ENCODE data around the gene KRTAP10-4. TPM values are rescaled to one million over a fixed set of nuclear protein-coding genes. Genes with fewer than 3 reads are reported as not detected.
"Not testable (repeated sequence)": the region's sequence is repeated elsewhere in the genome, so short reads cannot be mapped to it uniquely, and the experiment has no call there.

KRTAP10-4 gene
- polyA plus RNA-seq, 5 donors, result not detected

- DNase-seq, result no peak
These were observed 16.6 kb upstream of the KRTAP10-4 start for GRCh38 chr21:44556879-44557278.

GRCh38 chr21:44557491-44558328 lies 15.8 kb upstream of the KRTAP10-4 start:
- DNase-seq, result no peak

- not testable (repeated sequence) for DNase-seq
These were observed 15.2 kb upstream of the KRTAP10-4 start for GRCh38 chr21:44558329-44558675.

GRCh38 chr21:44558695-44559094 lies 14.8 kb upstream of the KRTAP10-4 start, which contains the start of gene KRTAP10-3:
Gene KRTAP10-3 (minus strand): TSS chr21:44558795. CDS start chr21:44558715, 80 bp downstream.
- DNase-seq, result no peak

- DNase-seq, result no peak
These were observed 9.4 kb upstream of the KRTAP10-4 start for GRCh38 chr21:44564099-44564498.

- DNase-seq, result no peak
These were observed 8.5 kb upstream of the KRTAP10-4 start for GRCh38 chr21:44564886-44565598.

GRCh38 chr21:44566403-44566802 lies 7.1 kb upstream of the KRTAP10-4 start:
- DNase-seq, result no peak

- DNase-seq, result no peak
These were observed 5.9 kb upstream of the KRTAP10-4 start for GRCh38 chr21:44567481-44568171.

GRCh38 chr21:44568261-44568660 lies 5.3 kb upstream of the KRTAP10-4 start:
- no peak for DNase-seq

GRCh38 chr21:44568667-44569556 lies 4.6 kb upstream of the KRTAP10-4 start:
- DNase-seq, result no peak

- DNase-seq, result no peak
These were observed 3.5 kb upstream of the KRTAP10-4 start for GRCh38 chr21:44569861-44570517.

- no peak for DNase-seq
These were observed 2.2 kb upstream of the KRTAP10-4 start for GRCh38 chr21:44571296-44571695.

- no peak for DNase-seq
These were observed 1.4 kb upstream of the KRTAP10-4 start for GRCh38 chr21:44571844-44572782.

GRCh38 chr21:44572959-44573583 lies 458 bp upstream of the KRTAP10-4 start:
- no peak for DNase-seq

GRCh38 chr21:44574457-44575306 lies 1.2 kb downstream of the KRTAP10-4 start:
- no peak for DNase-seq

- DNase-seq, result no peak
These were observed 1.9 kb downstream of the KRTAP10-4 start for GRCh38 chr21:44575307-44576024.

GRCh38 chr21:44576025-44576420 lies 2.5 kb downstream of the KRTAP10-4 start:
- DNase-seq, result no peak

Measured in right lung (tissue), 5 donors.